HG03139 (cell line): ENCODE data around the gene KCND3.

ENCODE experiments used
- ATAC-seq: cut with Tn5 transposase; IDR thresholded peaks from one replicate; pipeline ENCODE4 v1.9.1; 2021; ENCODE audit not compliant: unreplicated experiment

Gene KCND3

GRCh38 chr1:111851552-111851951 lies 137.9 kb downstream of the KCND3 start:
- no peak for ATAC-seq

- ATAC-seq = no peak
These were observed 139.4 kb downstream of the KCND3 start for GRCh38 chr1:111850109-111850508.

GRCh38 chr1:111848852-111849545 lies 140.5 kb downstream of the KCND3 start:
- ATAC-seq = no peak

- no peak for ATAC-seq
These were observed 142.0 kb downstream of the KCND3 start for GRCh38 chr1:111847466-111847865.

- ATAC-seq = no peak
These were observed 142.6 kb downstream of the KCND3 start for GRCh38 chr1:111846842-111847241.

GRCh38 chr1:111843177-111843576 lies 146.3 kb downstream of the KCND3 start:
- ATAC-seq = no peak

- ATAC-seq = no peak
These were observed 147.1 kb downstream of the KCND3 start for GRCh38 chr1:111842411-111842810.

GRCh38 chr1:111841746-111842145 lies 147.7 kb downstream of the KCND3 start:
- ATAC-seq = no peak

- ATAC-seq = no peak
These were observed 148.3 kb downstream of the KCND3 start for GRCh38 chr1:111841189-111841588.

- ATAC-seq = no peak
These were observed 152.1 kb downstream of the KCND3 start for GRCh38 chr1:111837393-111837792.

GRCh38 chr1:111836111-111836510 lies 153.4 kb downstream of the KCND3 start:
- ATAC-seq = no peak

GRCh38 chr1:111835514-111835913 lies 154.0 kb downstream of the KCND3 start:
- ATAC-seq = no peak

- no peak for ATAC-seq
These were observed 154.5 kb downstream of the KCND3 start for GRCh38 chr1:111834956-111835355.

GRCh38 chr1:111833334-111833733 lies 156.1 kb downstream of the KCND3 start:
- no peak for ATAC-seq

- no peak for ATAC-seq
These were observed 156.8 kb downstream of the KCND3 start for GRCh38 chr1:111832521-111833155.

GRCh38 chr1:111831153-111831552 lies 158.3 kb downstream of the KCND3 start:
- ATAC-seq = no peak

GRCh38 chr1:111827946-111828345 lies 161.5 kb downstream of the KCND3 start:
- no peak for ATAC-seq

GRCh38 chr1:111826278-111826677 lies 163.2 kb downstream of the KCND3 start:
- ATAC-seq = no peak

GRCh38 chr1:111825217-111825616 lies 164.3 kb downstream of the KCND3 start:
- no peak for ATAC-seq

GRCh38 chr1:111822138-111822537 lies 167.3 kb downstream of the KCND3 start:
- no peak for ATAC-seq

GRCh38 chr1:111821121-111821745 lies 168.2 kb downstream of the KCND3 start:
- ATAC-seq = no peak

- no peak for ATAC-seq
These were observed 169.8 kb downstream of the KCND3 start for GRCh38 chr1:111819566-111820263.
